ENCODE results near the gene PRKCE. TPM values are rescaled to one million over a fixed set of nuclear protein-coding genes. Genes with fewer than 3 reads are reported as not detected.

Gene PRKCE
- total and polyA plus RNA-seq, 4 donors, result 2.5 to 38.6 (median 5.8) TPM

- H3K36me3 ChIP-seq (ENCODE audit: control insufficient read depth in 4 of 4, insufficient read depth in 3 of 4, low read depth in 1 of 4, low read length in 3 of 4), result peaks cover 0 to 12% (median 3%) of the 10 kb centered on the region in 4 donors
- WGBS, result 84% methylated on average over 3 of the region's 3 CpGs
- no peak overlapping the region for H3K9ac ChIP-seq (ENCODE audit: low read depth in 1 of 2, low read length in 2 of 2)
- no peak for TF ChIP-seq EGR1 (IDR thresholded peaks at IDR 0.05; ENCODE audit: low read depth in 2 of 2)
- TF ChIP-seq GABPA (IDR thresholded peaks at IDR 0.05 in 1 of 2, conservative IDR thresholded peaks at IDR 0.05 in 1 of 2), result no peak
- no peak for TF ChIP-seq RXRA (IDR thresholded peaks at IDR 0.05)
- TF ChIP-seq, protein P1, sequence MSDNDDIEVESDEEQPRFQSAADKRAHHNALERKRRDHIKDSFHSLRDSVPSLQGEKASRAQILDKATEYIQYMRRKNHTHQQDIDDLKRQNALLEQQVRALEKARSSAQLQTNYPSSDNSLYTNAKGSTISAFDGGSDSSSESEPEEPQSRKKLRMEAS (IDR thresholded peaks at IDR 0.05), result no peak
- no peak for TF ChIP-seq NR2F2 (IDR thresholded peaks at IDR 0.05)
- TF ChIP-seq, protein P2, sequence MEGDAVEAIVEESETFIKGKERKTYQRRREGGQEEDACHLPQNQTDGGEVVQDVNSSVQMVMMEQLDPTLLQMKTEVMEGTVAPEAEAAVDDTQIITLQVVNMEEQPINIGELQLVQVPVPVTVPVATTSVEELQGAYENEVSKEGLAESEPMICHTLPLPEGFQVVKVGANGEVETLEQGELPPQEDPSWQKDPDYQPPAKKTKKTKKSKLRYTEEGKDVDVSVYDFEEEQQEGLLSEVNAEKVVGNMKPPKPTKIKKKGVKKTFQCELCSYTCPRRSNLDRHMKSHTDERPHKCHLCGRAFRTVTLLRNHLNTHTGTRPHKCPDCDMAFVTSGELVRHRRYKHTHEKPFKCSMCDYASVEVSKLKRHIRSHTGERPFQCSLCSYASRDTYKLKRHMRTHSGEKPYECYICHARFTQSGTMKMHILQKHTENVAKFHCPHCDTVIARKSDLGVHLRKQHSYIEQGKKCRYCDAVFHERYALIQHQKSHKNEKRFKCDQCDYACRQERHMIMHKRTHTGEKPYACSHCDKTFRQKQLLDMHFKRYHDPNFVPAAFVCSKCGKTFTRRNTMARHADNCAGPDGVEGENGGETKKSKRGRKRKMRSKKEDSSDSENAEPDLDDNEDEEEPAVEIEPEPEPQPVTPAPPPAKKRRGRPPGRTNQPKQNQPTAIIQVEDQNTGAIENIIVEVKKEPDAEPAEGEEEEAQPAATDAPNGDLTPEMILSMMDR (IDR thresholded peaks at IDR 0.05; ENCODE audit: low read depth, low read length, missing input control), result no peak
- TF ChIP-seq TAF1 (conservative IDR thresholded peaks at IDR 0.05), result no peak
- TF ChIP-seq HNF4A (conservative IDR thresholded peaks at IDR 0.05), result no peak
- no peak for TF ChIP-seq JUND (IDR thresholded peaks at IDR 0.05)
- H3K27me3 ChIP-seq (ENCODE audit: control insufficient read depth in 4 of 4, insufficient read depth in 4 of 4, low read length in 3 of 4), result no peaks in the 10 kb centered on the region
- no peak overlapping the region for H3K4me3 ChIP-seq (ENCODE audit: low read depth in 1 of 3, low read length in 3 of 3)
- no peaks in the 10 kb centered on the region for H3K9me3 ChIP-seq (ENCODE audit: control insufficient read depth in 4 of 4, low read length in 3 of 4)
- H3K4me1 ChIP-seq (ENCODE audit: control insufficient read depth in 4 of 4, insufficient read depth in 4 of 4, low read length in 3 of 4), result no peaks in the 10 kb centered on the region
- no peak overlapping the region for H3K27ac ChIP-seq (ENCODE audit: low read depth in 1 of 2, low read length in 2 of 2)
- no peak for DNase-seq (ENCODE audit: low spot score)
Measured at GRCh38 chr2:46150445-46150955, 499.0 kb downstream of the PRKCE start.

GRCh38 chr2:46151577-46151976, 500.1 kb downstream of the PRKCE start:
- no peak for DNase-seq (ENCODE audit: low spot score)
- Histone ChIP-seq H3K4me1 (ENCODE audit: control insufficient read depth in 4 of 4, insufficient read depth in 4 of 4, low read length in 3 of 4) (no peaks in the 10 kb centered on the region), H3K36me3 (ENCODE audit: control insufficient read depth in 4 of 4, insufficient read depth in 3 of 4, low read depth in 1 of 4, low read length in 3 of 4) (peaks cover 0 to 14% (median 4%) of the 10 kb centered on the region in 4 donors), H3K27ac (ENCODE audit: low read depth in 1 of 2, low read length in 2 of 2) (no peak overlapping the region), H3K4me3 (ENCODE audit: low read depth in 1 of 3, low read length in 3 of 3) (no peak overlapping the region), H3K9me3 (ENCODE audit: control insufficient read depth in 4 of 4, low read length in 3 of 4) (no peaks in the 10 kb centered on the region), H3K27me3 (ENCODE audit: control insufficient read depth in 4 of 4, insufficient read depth in 4 of 4, low read length in 3 of 4) (no peaks in the 10 kb centered on the region), H3K9ac (ENCODE audit: low read depth in 1 of 2, low read length in 2 of 2) (no peak overlapping the region)
- TF ChIP-seq TAF1 (conservative IDR thresholded peaks at IDR 0.05), result no peak
- no peak for TF ChIP-seq FOXA2 (IDR thresholded peaks at IDR 0.05)
- TF ChIP-seq, protein P3, sequence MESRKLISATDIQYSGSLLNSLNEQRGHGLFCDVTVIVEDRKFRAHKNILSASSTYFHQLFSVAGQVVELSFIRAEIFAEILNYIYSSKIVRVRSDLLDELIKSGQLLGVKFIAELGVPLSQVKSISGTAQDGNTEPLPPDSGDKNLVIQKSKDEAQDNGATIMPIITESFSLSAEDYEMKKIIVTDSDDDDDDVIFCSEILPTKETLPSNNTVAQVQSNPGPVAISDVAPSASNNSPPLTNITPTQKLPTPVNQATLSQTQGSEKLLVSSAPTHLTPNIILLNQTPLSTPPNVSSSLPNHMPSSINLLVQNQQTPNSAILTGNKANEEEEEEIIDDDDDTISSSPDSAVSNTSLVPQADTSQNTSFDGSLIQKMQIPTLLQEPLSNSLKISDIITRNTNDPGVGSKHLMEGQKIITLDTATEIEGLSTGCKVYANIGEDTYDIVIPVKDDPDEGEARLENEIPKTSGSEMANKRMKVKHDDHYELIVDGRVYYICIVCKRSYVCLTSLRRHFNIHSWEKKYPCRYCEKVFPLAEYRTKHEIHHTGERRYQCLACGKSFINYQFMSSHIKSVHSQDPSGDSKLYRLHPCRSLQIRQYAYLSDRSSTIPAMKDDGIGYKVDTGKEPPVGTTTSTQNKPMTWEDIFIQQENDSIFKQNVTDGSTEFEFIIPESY (IDR thresholded peaks at IDR 0.05), result no peak
- TF ChIP-seq, protein P1 (IDR thresholded peaks at IDR 0.05), result no peak
- TF ChIP-seq HNF4A (conservative IDR thresholded peaks at IDR 0.05), result no peak
- no peak for TF ChIP-seq SP1 (IDR thresholded peaks at IDR 0.05)
- no peak for TF ChIP-seq HNF4G (IDR thresholded peaks at IDR 0.05)
- no peak for TF ChIP-seq RAD21 (IDR thresholded peaks at IDR 0.05)
- TF ChIP-seq NR2F2 (IDR thresholded peaks at IDR 0.05), result no peak
- TF ChIP-seq, protein P4, sequence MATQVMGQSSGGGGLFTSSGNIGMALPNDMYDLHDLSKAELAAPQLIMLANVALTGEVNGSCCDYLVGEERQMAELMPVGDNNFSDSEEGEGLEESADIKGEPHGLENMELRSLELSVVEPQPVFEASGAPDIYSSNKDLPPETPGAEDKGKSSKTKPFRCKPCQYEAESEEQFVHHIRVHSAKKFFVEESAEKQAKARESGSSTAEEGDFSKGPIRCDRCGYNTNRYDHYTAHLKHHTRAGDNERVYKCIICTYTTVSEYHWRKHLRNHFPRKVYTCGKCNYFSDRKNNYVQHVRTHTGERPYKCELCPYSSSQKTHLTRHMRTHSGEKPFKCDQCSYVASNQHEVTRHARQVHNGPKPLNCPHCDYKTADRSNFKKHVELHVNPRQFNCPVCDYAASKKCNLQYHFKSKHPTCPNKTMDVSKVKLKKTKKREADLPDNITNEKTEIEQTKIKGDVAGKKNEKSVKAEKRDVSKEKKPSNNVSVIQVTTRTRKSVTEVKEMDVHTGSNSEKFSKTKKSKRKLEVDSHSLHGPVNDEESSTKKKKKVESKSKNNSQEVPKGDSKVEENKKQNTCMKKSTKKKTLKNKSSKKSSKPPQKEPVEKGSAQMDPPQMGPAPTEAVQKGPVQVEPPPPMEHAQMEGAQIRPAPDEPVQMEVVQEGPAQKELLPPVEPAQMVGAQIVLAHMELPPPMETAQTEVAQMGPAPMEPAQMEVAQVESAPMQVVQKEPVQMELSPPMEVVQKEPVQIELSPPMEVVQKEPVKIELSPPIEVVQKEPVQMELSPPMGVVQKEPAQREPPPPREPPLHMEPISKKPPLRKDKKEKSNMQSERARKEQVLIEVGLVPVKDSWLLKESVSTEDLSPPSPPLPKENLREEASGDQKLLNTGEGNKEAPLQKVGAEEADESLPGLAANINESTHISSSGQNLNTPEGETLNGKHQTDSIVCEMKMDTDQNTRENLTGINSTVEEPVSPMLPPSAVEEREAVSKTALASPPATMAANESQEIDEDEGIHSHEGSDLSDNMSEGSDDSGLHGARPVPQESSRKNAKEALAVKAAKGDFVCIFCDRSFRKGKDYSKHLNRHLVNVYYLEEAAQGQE (IDR thresholded peaks at IDR 0.05), result no peak
- TF ChIP-seq EGR1 (IDR thresholded peaks at IDR 0.05; ENCODE audit: low read depth in 2 of 2), result no peak
- TF ChIP-seq, protein P2 (IDR thresholded peaks at IDR 0.05; ENCODE audit: low read depth, low read length, missing input control), result no peak
- no peak for TF ChIP-seq ATF3 (IDR thresholded peaks at IDR 0.05)
- no peak for TF ChIP-seq YY1 (IDR thresholded peaks at IDR 0.05)
- no peak for TF ChIP-seq FOXA1 (IDR thresholded peaks at IDR 0.05)
- TF ChIP-seq JUND (IDR thresholded peaks at IDR 0.05), result no peak
- no peak for TF ChIP-seq GABPA (IDR thresholded peaks at IDR 0.05 in 1 of 2, conservative IDR thresholded peaks at IDR 0.05 in 1 of 2)
- no peak for TF ChIP-seq RXRA (IDR thresholded peaks at IDR 0.05)
- WGBS, result 87% methylated on average over 4 of the region's 4 CpGs

All from liver (tissue), 9 donors.